GM18909 (cell line): ENCODE data around the gene POLR2L.

Experiments
- ATAC-seq: cut with Tn5 transposase; IDR thresholded peaks from one replicate; pipeline ENCODE4 v1.9.1; 2021; ENCODE audit warnings: mild to moderate bottlenecking; ENCODE audit not compliant: unreplicated experiment, poor library complexity

The POLR2L gene

GRCh38 chr11:839875-840617 is 2.3 kb downstream of the POLR2L start:
- no peak for ATAC-seq

DNA sequence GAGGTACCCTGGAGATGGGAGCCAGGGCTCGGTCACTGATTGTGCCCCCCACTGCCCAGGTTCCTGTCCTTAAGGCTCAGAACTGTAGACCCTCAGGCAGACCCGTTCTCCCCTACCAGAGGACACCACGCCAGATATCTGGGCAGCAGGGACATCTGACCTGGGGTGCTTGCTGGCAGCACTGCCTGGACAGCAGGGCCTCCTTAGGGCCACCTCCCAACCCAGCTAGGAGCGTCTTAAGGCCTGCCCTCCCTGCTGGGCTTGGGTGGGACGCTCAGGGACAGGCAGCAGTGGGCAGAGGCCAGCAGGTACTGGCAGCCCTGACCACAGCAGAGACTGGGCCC is 3.1 kb downstream of the POLR2L start:
- ATAC-seq: no peak

- no peak for ATAC-seq
Measured at GRCh38 chr11:838441-839279, 3.7 kb downstream of the POLR2L start.

- no peak for ATAC-seq
Measured at GRCh38 chr11:837990-838307, 4.4 kb downstream of the POLR2L start.

GRCh38 chr11:837189-837989 is 4.9 kb downstream of the POLR2L start:
- ATAC-seq: no peak

GRCh38 chr11:836700-837099 is 5.6 kb downstream of the POLR2L start:
- no peak for ATAC-seq

- no peak for ATAC-seq
Measured at GRCh38 chr11:836274-836673, 6.1 kb downstream of the POLR2L start.

DNA sequence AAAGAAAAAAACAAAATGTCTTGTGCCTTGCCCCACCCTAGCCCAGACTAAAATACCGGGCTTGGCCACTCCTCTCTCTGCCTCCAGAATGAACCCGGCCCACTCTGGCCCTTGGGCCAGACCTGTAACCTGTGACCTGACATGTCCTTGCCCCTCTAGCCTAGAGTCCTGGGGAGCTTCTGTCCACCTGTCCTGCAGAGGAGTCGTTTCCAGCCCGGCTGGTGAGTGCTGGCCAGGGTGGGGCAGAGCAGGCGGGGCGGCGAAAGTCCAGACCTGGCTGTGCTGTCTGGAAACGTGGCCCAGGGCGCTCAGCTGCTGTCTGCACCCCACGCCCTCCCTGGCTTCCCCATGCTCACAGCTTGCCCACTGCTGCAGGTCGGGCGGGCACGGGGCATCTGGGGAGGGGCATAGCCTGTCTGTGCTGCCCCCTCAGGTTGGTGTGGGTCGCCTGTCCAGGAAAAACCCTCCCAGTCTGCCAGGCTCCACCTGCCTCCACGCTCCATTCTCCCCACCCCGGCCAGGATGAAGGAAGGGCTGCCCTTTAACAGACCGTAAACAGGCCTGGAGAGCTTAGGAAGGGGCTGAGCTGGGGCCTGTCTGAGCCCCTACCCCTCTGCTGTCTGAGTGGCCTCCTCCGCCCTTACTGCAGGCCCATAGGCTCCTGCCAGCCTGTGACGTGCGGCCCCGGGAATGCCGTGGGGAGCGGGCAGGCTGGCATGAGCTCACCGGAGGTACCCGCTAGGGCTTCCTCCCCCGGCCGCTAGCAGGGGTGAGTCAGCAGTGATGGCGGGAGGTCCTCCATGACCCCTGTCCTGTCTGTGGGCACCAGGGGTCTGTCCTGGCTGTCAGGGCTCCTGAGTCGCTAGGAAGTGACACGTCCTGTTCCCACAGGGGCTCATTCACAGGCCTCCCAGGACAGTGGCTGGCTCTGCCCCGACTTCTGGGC is 7.7 kb downstream of the POLR2L start:
- no peak for ATAC-seq

- ATAC-seq: no peak
Measured at GRCh38 chr11:833849-834311, 8.4 kb downstream of the POLR2L start.

DNA sequence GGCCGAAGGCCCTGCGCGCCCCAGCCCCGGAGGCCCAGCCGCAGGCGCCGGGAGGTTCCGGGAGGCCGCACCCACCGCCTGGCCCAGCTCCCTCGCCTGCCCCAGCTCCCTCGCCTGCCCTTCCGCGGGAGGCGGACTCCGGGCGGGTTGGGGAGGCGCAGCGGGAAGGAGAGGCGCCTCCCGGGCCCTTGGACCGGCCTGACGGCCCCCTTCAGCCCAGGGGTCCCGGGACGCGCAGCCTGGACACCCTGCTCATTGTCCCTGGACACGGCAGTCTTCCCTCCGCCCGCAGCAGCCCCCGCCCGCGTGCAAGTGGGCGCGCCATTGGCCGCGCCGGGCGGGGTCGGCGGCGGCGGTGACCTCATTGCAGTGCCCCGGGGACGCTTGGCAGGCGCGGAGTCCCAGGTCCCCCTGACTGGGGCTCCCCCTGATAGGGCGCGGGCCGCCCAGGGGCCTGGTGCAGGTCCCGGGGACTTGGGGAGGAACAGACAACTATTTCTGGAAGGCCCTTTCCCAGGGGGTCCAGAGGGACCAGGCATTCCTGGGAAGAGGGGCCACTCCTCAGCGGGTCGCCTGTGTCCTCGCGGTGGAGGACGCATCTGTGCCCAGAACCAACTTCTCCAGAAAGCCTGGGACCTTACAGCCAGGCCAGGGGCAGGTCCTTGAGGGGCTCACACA is 9.1 kb downstream of the POLR2L start:
- ATAC-seq: no peak

- ATAC-seq: no peak
Measured at GRCh38 chr11:832529-833113, 9.7 kb downstream of the POLR2L start, which contains the start of gene CD151. Gene CD151 (plus strand): TSS chr11:832952. CDS start chr11:836070, 3,118 bp downstream.

GRCh38 chr11:831961-832528 is 10.3 kb downstream of the POLR2L start:
- ATAC-seq: no peak

DNA sequence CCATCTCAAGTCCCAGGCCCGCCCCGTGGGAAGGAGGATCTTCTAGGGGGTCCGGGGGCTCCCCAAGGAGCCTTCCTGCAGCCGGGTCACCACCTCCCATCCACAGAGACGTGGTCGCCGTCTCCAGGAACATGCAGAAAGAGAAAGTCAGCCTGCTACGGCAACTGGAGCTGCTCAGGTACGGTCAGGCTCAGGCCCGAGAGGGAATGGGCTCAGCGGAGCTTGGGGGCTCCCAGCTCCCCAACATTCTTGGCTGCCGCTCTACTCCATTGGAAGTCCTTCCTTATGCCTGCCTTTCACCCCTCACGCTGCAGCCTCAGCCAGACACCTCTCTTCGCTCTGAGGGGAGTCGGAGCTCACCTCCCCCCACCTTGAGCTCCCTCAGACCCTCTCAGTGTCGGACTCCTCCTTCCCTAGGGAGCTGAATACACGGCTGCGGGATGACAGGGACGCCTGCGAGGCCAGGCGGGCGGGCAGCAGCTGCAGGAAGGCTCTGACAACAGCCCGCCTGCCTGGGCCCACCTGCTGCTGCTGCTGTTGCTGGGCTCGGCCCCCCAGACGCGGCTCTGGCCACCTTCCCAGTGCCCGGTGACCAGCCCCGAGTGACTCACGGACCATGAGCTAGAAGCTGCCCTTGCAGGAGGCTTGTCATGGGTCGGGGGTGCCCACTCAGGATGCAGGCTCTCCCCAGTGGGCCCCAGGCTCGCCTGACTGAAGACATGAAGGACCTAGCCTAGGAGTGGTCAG is 11.0 kb downstream of the POLR2L start:
- no peak for ATAC-seq

DNA sequence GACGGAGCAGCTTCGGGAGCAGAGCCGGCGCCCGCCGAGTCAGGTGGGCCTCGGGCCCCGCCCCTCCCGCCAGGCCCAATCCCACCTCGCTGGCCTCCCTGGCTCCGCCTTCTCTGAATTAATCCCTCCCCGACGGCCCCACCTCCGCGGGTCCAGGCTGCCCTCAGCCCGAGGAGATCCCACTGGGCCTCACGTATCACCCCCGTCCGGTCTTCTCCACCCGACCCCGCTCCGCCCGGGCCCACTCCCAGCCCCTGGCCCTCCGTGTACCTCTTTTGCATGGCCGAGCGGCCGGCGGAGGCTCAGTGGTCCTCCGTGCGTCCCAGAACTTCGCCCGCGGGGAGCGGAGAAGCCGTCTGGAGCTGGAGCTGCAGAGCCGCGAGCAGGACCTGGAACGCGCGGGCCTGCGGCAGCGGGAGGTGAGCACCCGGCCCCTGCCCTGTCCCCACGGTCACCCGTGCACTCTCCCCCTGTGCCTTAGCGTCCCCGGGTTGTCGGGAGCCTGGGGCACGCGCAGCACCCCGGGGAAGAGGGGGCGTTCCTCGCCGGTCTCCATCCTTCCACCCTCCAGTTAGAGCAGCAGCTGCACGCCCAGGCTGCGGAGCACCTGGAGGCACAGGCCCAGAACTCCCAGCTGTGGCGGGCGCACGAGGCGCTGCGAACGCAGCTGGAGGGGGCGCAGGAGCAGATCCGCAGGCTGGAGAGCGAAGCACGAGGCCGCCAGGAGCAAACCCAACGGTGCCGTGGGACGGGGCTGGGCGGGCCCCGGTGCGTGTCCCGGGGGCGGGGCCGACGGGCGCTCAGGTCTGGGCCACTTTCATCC is 11.8 kb downstream of the POLR2L start:
- no peak for ATAC-seq

DNA sequence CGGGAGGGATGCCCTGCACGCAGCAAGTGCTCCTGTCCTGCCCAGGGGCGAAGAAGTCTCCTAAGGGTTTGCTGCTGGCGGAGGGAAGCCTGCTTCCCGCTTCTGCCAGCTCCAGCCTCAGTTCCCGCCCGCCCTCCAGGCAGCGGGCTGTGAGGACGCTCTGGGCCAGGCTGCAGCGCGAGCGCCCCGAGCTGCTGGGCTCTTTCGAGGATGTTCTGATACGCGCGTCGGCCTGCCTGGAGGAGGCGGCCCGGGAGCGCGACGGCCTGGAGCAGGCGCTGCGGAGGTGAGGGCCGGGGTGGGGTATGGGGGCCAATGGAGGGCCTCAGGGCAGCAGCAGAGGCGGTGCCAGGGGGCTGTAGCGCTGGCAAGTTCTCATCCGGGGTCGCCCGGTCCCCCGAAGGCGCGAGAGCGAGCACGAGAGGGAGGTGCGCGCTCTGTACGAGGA is 12.5 kb downstream of the POLR2L start:
- no peak for ATAC-seq

- ATAC-seq: no peak
Measured at GRCh38 chr11:829176-829846, 13.0 kb downstream of the POLR2L start.
